ENCODE results near the gene CD300LF.

The CD300LF gene

GRCh38 chr17:74759243-74759801, 46.6 kb upstream of the CD300LF start:
- H3K4me3 ChIP-seq (ENCODE audit: low read depth, low read length), result peak overlapping the region; percentile 11
- H3K9ac ChIP-seq, result no peak overlapping the region
- H3K9me3 ChIP-seq (ENCODE audit: control insufficient read depth, low read length), result no peaks in the 10 kb centered on the region
- no peaks in the 10 kb centered on the region for H3K36me3 ChIP-seq (ENCODE audit: control insufficient read depth, insufficient read depth, low read length)
- TF ChIP-seq, protein P1, sequence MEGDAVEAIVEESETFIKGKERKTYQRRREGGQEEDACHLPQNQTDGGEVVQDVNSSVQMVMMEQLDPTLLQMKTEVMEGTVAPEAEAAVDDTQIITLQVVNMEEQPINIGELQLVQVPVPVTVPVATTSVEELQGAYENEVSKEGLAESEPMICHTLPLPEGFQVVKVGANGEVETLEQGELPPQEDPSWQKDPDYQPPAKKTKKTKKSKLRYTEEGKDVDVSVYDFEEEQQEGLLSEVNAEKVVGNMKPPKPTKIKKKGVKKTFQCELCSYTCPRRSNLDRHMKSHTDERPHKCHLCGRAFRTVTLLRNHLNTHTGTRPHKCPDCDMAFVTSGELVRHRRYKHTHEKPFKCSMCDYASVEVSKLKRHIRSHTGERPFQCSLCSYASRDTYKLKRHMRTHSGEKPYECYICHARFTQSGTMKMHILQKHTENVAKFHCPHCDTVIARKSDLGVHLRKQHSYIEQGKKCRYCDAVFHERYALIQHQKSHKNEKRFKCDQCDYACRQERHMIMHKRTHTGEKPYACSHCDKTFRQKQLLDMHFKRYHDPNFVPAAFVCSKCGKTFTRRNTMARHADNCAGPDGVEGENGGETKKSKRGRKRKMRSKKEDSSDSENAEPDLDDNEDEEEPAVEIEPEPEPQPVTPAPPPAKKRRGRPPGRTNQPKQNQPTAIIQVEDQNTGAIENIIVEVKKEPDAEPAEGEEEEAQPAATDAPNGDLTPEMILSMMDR (IDR thresholded peaks at IDR 0.05), result no peak
- H3K79me2 ChIP-seq, result peaks cover 78% of the 10 kb centered on the region
- peak overlapping the region; percentile 36 for H3K4me2 ChIP-seq (ENCODE audit: low read length)
- peaks cover 84% of the 10 kb centered on the region for H3K4me1 ChIP-seq
- no peaks in the 10 kb centered on the region for H3K27me3 ChIP-seq (ENCODE audit: control insufficient read depth, insufficient read depth, low read length)
- peak overlapping the region; percentile 94 for H3K27ac ChIP-seq
- H2AFZ ChIP-seq, result no peak overlapping the region

GRCh38 chr17:74758848-74759168, 46.1 kb upstream of the CD300LF start:
- Histone ChIP-seq H3K9me3 (ENCODE audit: control insufficient read depth, low read length) (no peaks in the 10 kb centered on the region), H3K4me1 (peaks cover 79% of the 10 kb centered on the region), H3K27me3 (ENCODE audit: control insufficient read depth, insufficient read depth, low read length) (no peaks in the 10 kb centered on the region), H3K27ac (peak overlapping the region; percentile 94), H2AFZ (no peak overlapping the region), H3K79me2 (peaks cover 79% of the 10 kb centered on the region), H3K4me2 (ENCODE audit: low read length) (peak overlapping the region; percentile 36), H3K9ac (no peak overlapping the region), H3K36me3 (ENCODE audit: control insufficient read depth, insufficient read depth, low read length) (no peaks in the 10 kb centered on the region), H3K4me3 (ENCODE audit: low read depth, low read length) (peak overlapping the region; percentile 11)
- TF ChIP-seq, protein P1 (IDR thresholded peaks at IDR 0.05), result no peak

DNA sequence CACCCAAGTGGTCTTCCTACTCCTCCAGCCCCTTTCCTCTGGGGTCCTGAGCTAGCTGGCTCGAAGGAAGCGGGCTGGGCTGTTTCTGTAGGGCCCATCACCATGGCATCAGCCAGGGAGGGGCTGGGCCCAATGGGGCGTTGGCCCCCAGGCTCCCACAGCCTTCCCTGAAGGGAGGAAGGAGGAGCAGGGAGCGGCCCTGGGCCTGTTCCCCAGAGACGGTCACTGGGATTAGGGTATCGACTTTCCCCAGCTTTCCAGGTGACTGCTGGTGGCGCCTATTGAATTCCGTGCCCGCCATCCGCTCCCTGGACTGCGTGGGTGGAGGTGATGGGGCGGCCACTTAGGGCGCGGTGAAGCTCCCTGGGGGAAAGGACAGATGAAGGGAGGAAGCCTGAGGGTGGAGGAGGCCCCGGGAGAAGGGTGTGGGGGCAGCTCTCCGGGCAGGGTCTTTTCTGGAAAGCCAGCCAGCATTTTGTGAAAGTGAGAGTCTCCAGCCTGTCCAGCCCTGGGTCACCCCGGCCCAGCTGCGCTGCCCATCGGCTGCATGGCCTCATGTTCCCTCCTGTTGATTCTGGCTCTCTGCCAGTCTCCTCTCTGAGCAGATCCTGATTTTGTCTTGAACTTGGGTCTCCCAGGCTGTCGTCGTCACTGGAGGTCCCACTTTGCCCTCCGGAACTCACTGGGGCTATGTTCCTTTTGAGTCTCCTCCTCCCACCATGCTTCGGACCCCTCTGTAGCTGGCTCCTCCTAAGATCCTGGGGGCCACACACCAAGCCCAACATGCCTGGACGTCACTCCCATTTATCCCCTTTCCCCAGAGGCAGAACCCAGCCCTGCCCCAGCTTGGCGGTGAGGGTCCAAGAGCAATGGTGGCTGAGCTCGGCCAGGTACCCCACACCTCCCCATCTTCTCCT, 45.5 kb upstream of the CD300LF start:
- Histone ChIP-seq H2AFZ (peak overlapping the region; percentile 7), H3K9ac (no peak overlapping the region), H3K79me2 (peaks cover 79% of the 10 kb centered on the region), H3K4me1 (peaks cover 74% of the 10 kb centered on the region), H3K4me3 (ENCODE audit: low read depth, low read length) (peak overlapping the region; percentile 11), H3K9me3 (ENCODE audit: control insufficient read depth, low read length) (no peaks in the 10 kb centered on the region), H3K27ac (peak overlapping the region; percentile 94), H3K36me3 (ENCODE audit: control insufficient read depth, insufficient read depth, low read length) (no peaks in the 10 kb centered on the region), H3K4me2 (ENCODE audit: low read length) (peak overlapping the region; percentile 36), H3K27me3 (ENCODE audit: control insufficient read depth, insufficient read depth, low read length) (no peaks in the 10 kb centered on the region)
- TF ChIP-seq, protein P1 (IDR thresholded peaks at IDR 0.05), result no peak

DNA sequence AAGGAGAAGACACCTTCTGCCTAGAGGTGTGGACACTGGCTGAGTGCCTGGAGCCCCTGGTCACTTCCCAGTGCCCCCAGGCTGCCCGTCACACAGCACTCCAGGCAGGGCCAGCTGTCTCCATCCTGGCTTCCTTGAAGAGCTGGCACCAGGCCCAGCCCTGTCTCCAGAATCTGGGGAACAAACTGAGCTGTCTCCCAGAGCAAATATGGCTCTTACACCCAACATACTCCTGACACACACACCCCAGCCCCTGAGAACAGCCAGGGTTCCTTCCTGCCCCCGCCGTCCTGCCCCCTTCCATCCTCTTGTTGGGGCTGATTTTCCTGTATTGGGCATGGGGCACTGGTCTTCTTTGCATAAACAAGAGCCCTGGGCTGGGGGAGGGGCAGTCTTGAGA, 44.8 kb upstream of the CD300LF start:
- H3K9me3 ChIP-seq (ENCODE audit: control insufficient read depth, low read length), result no peaks in the 10 kb centered on the region
- no peak overlapping the region for H3K4me3 ChIP-seq (ENCODE audit: low read depth, low read length)
- peaks cover 80% of the 10 kb centered on the region for H3K79me2 ChIP-seq
- H3K27me3 ChIP-seq (ENCODE audit: control insufficient read depth, insufficient read depth, low read length), result no peaks in the 10 kb centered on the region
- H3K4me1 ChIP-seq, result peaks cover 73% of the 10 kb centered on the region
- TF ChIP-seq, protein P1 (IDR thresholded peaks at IDR 0.05), result no peak
- H3K27ac ChIP-seq, result peak overlapping the region; percentile 94
- H3K36me3 ChIP-seq (ENCODE audit: control insufficient read depth, insufficient read depth, low read length), result no peaks in the 10 kb centered on the region
- H2AFZ ChIP-seq, result no peak overlapping the region
- H3K9ac ChIP-seq, result no peak overlapping the region
- H3K4me2 ChIP-seq (ENCODE audit: low read length), result peak overlapping the region; percentile 36

Measured in parathyroid adenoma (tissue), 2 donors.